Ishikawa (cell line): ENCODE measurements around the gene BBC3.

Experiments
- CEBPB ChIP-seq: IDR thresholded peaks from 2 replicates; pipeline ENCODE4 v1.6.1; 2012
- CREB1 ChIP-seq: IDR thresholded peaks from 2 replicates; pipeline ENCODE4 v1.6.1; 2012; ENCODE audit warnings: low read depth
- EGR1 ChIP-seq: IDR thresholded peaks from 2 replicates; pipeline ENCODE4 v1.6.1; 2012
- EP300 ChIP-seq: IDR thresholded peaks from 2 replicates; pipeline ENCODE4 v1.6.1; 2012; ENCODE audit warnings: borderline replicate concordance
- FOXM1 ChIP-seq: IDR thresholded peaks from 2 replicates; pipeline ENCODE4 v1.6.1; 2012; ENCODE audit warnings: low read depth, borderline replicate concordance
- MAX ChIP-seq: IDR thresholded peaks from 2 replicates; pipeline ENCODE4 v1.6.1; 2012
- NFIC ChIP-seq: IDR thresholded peaks from 2 replicates; pipeline ENCODE4 v1.6.1; 2012
- RAD21 ChIP-seq: IDR thresholded peaks from 2 replicates; pipeline ENCODE4 v1.6.1; 2012; ENCODE audit warnings: low read depth
- REST ChIP-seq: IDR thresholded peaks from 2 replicates; pipeline ENCODE4 v1.6.1; 2012; ENCODE audit warnings: low read depth, mild to moderate bottlenecking
- TAF1 ChIP-seq: IDR thresholded peaks from 2 replicates; pipeline ENCODE4 v1.6.1; 2012; ENCODE audit warnings: low read depth, mild to moderate bottlenecking
- TEAD4 ChIP-seq: IDR thresholded peaks from 2 replicates; pipeline ENCODE4 v1.6.1; 2012
- USF1 ChIP-seq: IDR thresholded peaks from 2 replicates; pipeline ENCODE4 v1.6.1; 2012
- YY1 ChIP-seq: IDR thresholded peaks from 2 replicates; pipeline ENCODE4 v1.6.1; 2012; ENCODE audit warnings: low read depth
- ZBTB7A ChIP-seq: IDR thresholded peaks from 2 replicates; pipeline ENCODE4 v1.6.1; 2012; ENCODE audit warnings: low read depth

- TF ChIP-seq TAF1 (no peak), REST (no peak), MAX (no peak), CREB1 (no peak), RAD21 (no peak), CEBPB (no peak), FOXM1 (no peak), EGR1 (no peak), EP300 (no peak), NFIC (no peak), YY1 (no peak), TEAD4 (no peak), ZBTB7A (no peak), USF1 (no peak)
Measured at GRCh38 chr19:47176071-47176626, 54.9 kb downstream of the BBC3 start.
